CD14-positive monocyte (primary cell): ENCODE measurements around the gene FBXO34. TPM values are rescaled to one million over a fixed set of nuclear protein-coding genes. Genes with fewer than 3 reads are reported as not detected.

Experiments
- DNase-seq, 3 donors: peaks; one replicate each; pipeline ENCODE4 v3.0.0-alpha.2; 2011 to 2022
- H2AFZ ChIP-seq: 2 replicates; pipeline ENCODE4 v1.6.0; 2012; ENCODE audit warnings: mild to moderate bottlenecking, low read depth, low read length, inconsistent platforms; ENCODE audit not compliant: insufficient read depth, poor library complexity, severe bottlenecking
- H3K27ac ChIP-seq, 2 donors: 1 replicate in 1 of 2; 2 replicates in 1 of 2; pipeline ENCODE4 v1.5.1; 2012 to 2013; ENCODE audit warnings: low read length in 2 of 2, control low read depth in 1 of 2, inconsistent platforms in 1 of 2, low read depth in 1 of 2, mild to moderate bottlenecking in 1 of 2
- H3K27me3 ChIP-seq, 2 donors: one replicate each; pipeline versions ENCODE4 v1.6.0 to v1.6.1; 2011 to 2013; ENCODE audit warnings: low read length in 2 of 2; ENCODE audit not compliant: control insufficient read depth in 2 of 2, insufficient read depth in 2 of 2
- H3K36me3 ChIP-seq, 2 donors: replicated peaks in 1 of 2; 1 replicate in 1 of 2; 2 replicates in 1 of 2; pipeline versions ENCODE4 v1.5.1 to v1.6.1; 2012 to 2013; ENCODE audit warnings: low read length in 2 of 2, control low read depth in 1 of 2, inconsistent platforms in 1 of 2, mild to moderate bottlenecking in 1 of 2; ENCODE audit not compliant: insufficient read depth in 2 of 2, control insufficient read depth in 1 of 2
- H3K4me1 ChIP-seq, 2 donors: 1 replicate in 1 of 2; 2 replicates in 1 of 2; pipeline versions ENCODE4 v1.5.1 to v1.6.1; 2012 to 2013; ENCODE audit warnings: low read length in 2 of 2, control low read depth in 1 of 2, inconsistent platforms in 1 of 2, mild to moderate bottlenecking in 1 of 2, moderate library complexity in 1 of 2; ENCODE audit not compliant: insufficient read depth in 2 of 2, control insufficient read depth in 1 of 2
- H3K4me2 ChIP-seq: replicated peaks from 2 replicates; pipeline ENCODE3; 2012; ENCODE audit warnings: low read length, moderate library complexity, mild to moderate bottlenecking; ENCODE audit not compliant: poor library complexity, severe bottlenecking; ENCODE audit errors: extremely low read depth
- H3K4me3 ChIP-seq, 3 experiments: fragments of 200-600 bp in 1 of 3; sonication (generic) in 1 of 3; replicated peaks in 1 of 3; 1 replicate in 2 of 3; 2 replicates in 1 of 3; pipeline ENCODE4 v1.5.1; 2011 to 2013; ENCODE audit warnings: low read length in 3 of 3, mild to moderate bottlenecking in 3 of 3, control low read depth in 2 of 3, low read depth in 2 of 3, inconsistent platforms in 1 of 3, moderate library complexity in 1 of 3
- H3K79me2 ChIP-seq: 2 replicates; pipeline ENCODE4 v1.6.0; 2012; ENCODE audit warnings: mild to moderate bottlenecking, control low read depth, inconsistent platforms, low read length, moderate library complexity; ENCODE audit not compliant: insufficient read depth
- H3K9ac ChIP-seq: 2 replicates; pipeline ENCODE4 v1.6.0; 2017; ENCODE audit warnings: low read length, mild to moderate bottlenecking; ENCODE audit not compliant: insufficient read depth, poor library complexity, severe bottlenecking
- H3K9me3 ChIP-seq, 2 donors: replicated peaks in 1 of 2; 1 replicate in 1 of 2; 2 replicates in 1 of 2; pipeline versions ENCODE4 v1.5.1 to v1.6.1; 2012 to 2013; ENCODE audit warnings: low read length in 2 of 2, control low read depth in 1 of 2; ENCODE audit not compliant: control insufficient read depth in 1 of 2, insufficient read depth in 1 of 2
- H4K20me1 ChIP-seq: 2 replicates; pipeline ENCODE4 v1.6.0; 2012; ENCODE audit warnings: mild to moderate bottlenecking, low read length, control low read depth, moderate library complexity; ENCODE audit not compliant: insufficient read depth
- H3K27ac Mint-ChIP-seq, 7 donors: one replicate each; pipeline ENCODE4 v1.8.0; 2020; ENCODE audit warnings: mild to moderate bottlenecking in 7 of 7, mixed read lengths in 7 of 7, moderate library complexity in 6 of 7, inconsistent platforms in 2 of 7
- H3K27me3 Mint-ChIP-seq, 3 donors: one replicate each; pipeline ENCODE4 v1.8.0; 2021 to 2022; ENCODE audit warnings: low read depth in 3 of 3, mild to moderate bottlenecking in 3 of 3, mixed read lengths in 3 of 3, moderate library complexity in 3 of 3, inconsistent platforms in 1 of 3
- H3K36me3 Mint-ChIP-seq, 2 donors: one replicate each; pipeline ENCODE4 v1.8.0; 2020; ENCODE audit warnings: mixed read lengths in 2 of 2, inconsistent platforms in 1 of 2, mild to moderate bottlenecking in 1 of 2
- H3K4me1 Mint-ChIP-seq: one replicate; pipeline ENCODE4 v1.8.0; 2020; ENCODE audit warnings: mild to moderate bottlenecking, mixed read lengths
- H3K4me3 Mint-ChIP-seq, 2 donors: one replicate each; pipeline ENCODE4 v1.8.0; 2020; ENCODE audit warnings: mild to moderate bottlenecking in 2 of 2, mixed read lengths in 2 of 2, moderate library complexity in 1 of 2
- H3K9me3 Mint-ChIP-seq, 7 donors: one replicate each; pipeline ENCODE4 v1.8.0; 2020 to 2022; ENCODE audit warnings: mixed read lengths in 7 of 7, mild to moderate bottlenecking in 6 of 7, moderate library complexity in 6 of 7, inconsistent platforms in 2 of 7
- WGBS: methylation state at CpG from one replicate; pipeline ENCODE4 v1.1.5; 2013; ENCODE audit warnings: missing lambda C conversion rate; ENCODE audit not compliant: insufficient coverage; 5-methylcytosine and 5-hydroxymethylcytosine counted together
- intact Hi-C, 2 donors: fragments of 100-400 bp; cut with micrococcal nuclease; formaldehyde crosslinking; loops; one replicate each; pipeline versions ENCODE4 v1.15.0 to v1.15.1; 2023
- polyA plus RNA-seq, 3 donors: library from polyadenylated mRNA; depleted of rRNA in 1 of 3; unstranded in 2 of 3; stranded (reverse) in 1 of 3; fragments of 300-500 nt in 2 of 3; fragments of >200 nt in 1 of 3; fragmentation: Illumina TruSeq in 2 of 3; gene quantifications; 1 replicate in 2 of 3; 2 replicates in 1 of 3; pipeline ENCODE4 v1.2.3, GENCODE V29; 2012 to 2021
- TF ChIP-seq, protein P1 (sequence below): fragments of 200-600 bp; IDR thresholded peaks from one replicate; pipeline ENCODE4 v1.8.0; 2022; ENCODE audit warnings: antibody characterized with exemption, mild to moderate bottlenecking

FBXO34 gene
- polyA plus RNA-seq, 3 donors: 10.3 to 18.1 (median 17.3) TPM

DNA sequence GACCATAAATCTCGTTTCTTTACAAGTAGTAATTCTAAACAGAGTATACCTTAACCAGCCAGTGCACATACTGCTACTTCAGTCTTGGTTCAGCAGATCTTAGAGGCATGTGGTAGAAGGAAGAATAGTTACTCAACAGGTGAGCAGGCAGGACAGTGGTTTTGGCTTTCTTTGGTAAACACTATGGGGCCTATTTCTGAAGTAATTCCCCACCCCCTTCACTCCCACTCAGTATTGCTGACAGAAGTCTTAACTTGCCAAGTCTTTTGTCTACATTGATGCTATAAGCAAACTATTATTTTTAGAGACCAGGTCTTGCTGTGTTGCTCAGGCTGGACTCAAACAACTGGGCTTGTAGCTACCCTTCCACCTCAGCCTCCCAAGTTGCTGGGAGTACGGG is 68.5 kb downstream of the FBXO34 start:
- Mint-ChIP-seq H3K36me3 (peaks cover 2 to 9% of the 10 kb centered on the region in 2 donors), H3K9me3 (no peaks in the 10 kb centered on the region), H3K27ac (peak overlapping the region in 1 of 7 donors; percentile 32), H3K4me1 (peaks cover 22% of the 10 kb centered on the region), H3K27me3 (no peaks in the 10 kb centered on the region), H3K4me3 (no peak overlapping the region)
- H3K4me2 ChIP-seq: no peak overlapping the region
- TF ChIP-seq, protein P1, sequence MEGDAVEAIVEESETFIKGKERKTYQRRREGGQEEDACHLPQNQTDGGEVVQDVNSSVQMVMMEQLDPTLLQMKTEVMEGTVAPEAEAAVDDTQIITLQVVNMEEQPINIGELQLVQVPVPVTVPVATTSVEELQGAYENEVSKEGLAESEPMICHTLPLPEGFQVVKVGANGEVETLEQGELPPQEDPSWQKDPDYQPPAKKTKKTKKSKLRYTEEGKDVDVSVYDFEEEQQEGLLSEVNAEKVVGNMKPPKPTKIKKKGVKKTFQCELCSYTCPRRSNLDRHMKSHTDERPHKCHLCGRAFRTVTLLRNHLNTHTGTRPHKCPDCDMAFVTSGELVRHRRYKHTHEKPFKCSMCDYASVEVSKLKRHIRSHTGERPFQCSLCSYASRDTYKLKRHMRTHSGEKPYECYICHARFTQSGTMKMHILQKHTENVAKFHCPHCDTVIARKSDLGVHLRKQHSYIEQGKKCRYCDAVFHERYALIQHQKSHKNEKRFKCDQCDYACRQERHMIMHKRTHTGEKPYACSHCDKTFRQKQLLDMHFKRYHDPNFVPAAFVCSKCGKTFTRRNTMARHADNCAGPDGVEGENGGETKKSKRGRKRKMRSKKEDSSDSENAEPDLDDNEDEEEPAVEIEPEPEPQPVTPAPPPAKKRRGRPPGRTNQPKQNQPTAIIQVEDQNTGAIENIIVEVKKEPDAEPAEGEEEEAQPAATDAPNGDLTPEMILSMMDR: no peak
- peaks cover 74% of the 10 kb centered on the region for H4K20me1 ChIP-seq
- peaks cover 0 to 10% of the 10 kb centered on the region in 2 donors for H3K4me1 ChIP-seq
- no peak for DNase-seq
- H3K27me3 ChIP-seq: no peaks in the 10 kb centered on the region
- no peak overlapping the region for H3K4me3 ChIP-seq
- H3K27ac ChIP-seq: peak overlapping the region in 1 of 2 donors; percentile 36
- no peaks in the 10 kb centered on the region for H3K9me3 ChIP-seq
- H3K9ac ChIP-seq: no peak overlapping the region
- intact Hi-C loops: loop anchor here in 1 of 2 donors (10.0 kb wide), 1 partner anchor 55 kb away; no protein-coding TSS in a partner anchor
- H3K79me2 ChIP-seq: peaks cover 90% of the 10 kb centered on the region
- WGBS: 88% methylated on average over 1 of the region's 2 CpGs
- no peak overlapping the region for H2AFZ ChIP-seq
- no peaks in the 10 kb centered on the region for H3K36me3 ChIP-seq

DNA sequence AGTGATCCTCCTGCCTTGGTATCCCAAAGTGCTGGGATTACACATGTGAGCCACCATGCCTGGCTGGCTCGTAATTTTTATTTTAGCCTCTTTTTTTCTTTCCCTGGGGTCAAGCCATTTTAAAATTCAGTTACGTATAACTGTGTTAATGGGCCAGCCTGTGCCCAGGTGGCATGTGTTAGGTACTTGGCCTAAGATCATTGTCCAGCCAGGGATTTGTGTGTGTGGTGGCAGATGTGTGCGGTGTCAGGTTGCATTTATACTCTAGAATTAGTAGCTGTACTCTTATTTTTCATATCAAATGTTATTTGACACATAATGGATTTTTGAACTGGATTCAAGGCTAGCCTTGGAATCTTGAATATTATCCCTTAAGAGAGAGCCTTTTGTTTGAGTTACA is 69.3 kb downstream of the FBXO34 start:
- H3K27ac ChIP-seq: no peak overlapping the region
- no peak overlapping the region for H3K9ac ChIP-seq
- intact Hi-C loops: no loop called here
- TF ChIP-seq, protein P1: no peak
- no peaks in the 10 kb centered on the region for H3K27me3 ChIP-seq
- Mint-ChIP-seq H3K4me3 (no peak overlapping the region), H3K27me3 (no peaks in the 10 kb centered on the region), H3K27ac (peak overlapping the region in 2 of 7 donors; percentile 53 to 87), H3K4me1 (peaks cover 20% of the 10 kb centered on the region), H3K9me3 (no peaks in the 10 kb centered on the region), H3K36me3 (peaks cover 1 to 4% of the 10 kb centered on the region in 2 donors)
- no peak overlapping the region for H3K4me2 ChIP-seq
- no peak for DNase-seq
- no peaks in the 10 kb centered on the region for H3K36me3 ChIP-seq
- H4K20me1 ChIP-seq: peaks cover 74% of the 10 kb centered on the region
- H3K79me2 ChIP-seq: peaks cover 91% of the 10 kb centered on the region
- no peak overlapping the region for H3K4me3 ChIP-seq
- whole genome bisulfite sequencing: 100% methylated on average over 1 of the region's 3 CpGs
- H2AFZ ChIP-seq: no peak overlapping the region
- peaks cover 0 to 10% of the 10 kb centered on the region in 2 donors for H3K4me1 ChIP-seq
- H3K9me3 ChIP-seq: no peaks in the 10 kb centered on the region
